WI38 (cell line): ENCODE data around the gene MAP3K5.

Experiments used
- H3K4me3 ChIP-seq: 2 replicates; pipeline ENCODE4 v1.5.1; 2011; ENCODE audit warnings: low read depth, mild to moderate bottlenecking, control low read depth, low read length
- TF ChIP-seq, protein P1 (sequence below): IDR thresholded peaks from 2 replicates; pipeline ENCODE4 v1.5.1; 2012; ENCODE audit warnings: low read depth, mild to moderate bottlenecking, control low read depth, low read length

MAP3K5 gene

DNA sequence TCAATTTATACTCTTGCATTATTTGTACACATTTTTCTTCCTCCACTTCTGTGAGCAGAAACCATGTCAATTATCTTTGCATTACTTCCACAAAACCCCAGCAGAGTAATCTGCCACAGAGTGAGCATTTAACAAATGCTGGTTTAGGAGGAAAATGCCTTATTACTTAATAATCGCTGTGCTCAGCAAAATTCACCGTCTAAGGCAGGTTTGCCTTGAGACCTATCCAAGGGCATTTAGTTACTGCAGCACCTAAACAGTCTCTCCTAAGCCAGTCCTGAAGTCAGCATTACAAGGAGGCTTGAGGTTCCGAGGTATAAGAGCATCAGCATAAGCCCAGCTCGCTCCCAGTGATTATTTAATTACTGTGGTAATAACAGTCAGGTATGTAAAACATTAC lies 270.4 kb downstream of the MAP3K5 start:
- H3K4me3 ChIP-seq: no peak overlapping the region
- TF ChIP-seq, protein P1, sequence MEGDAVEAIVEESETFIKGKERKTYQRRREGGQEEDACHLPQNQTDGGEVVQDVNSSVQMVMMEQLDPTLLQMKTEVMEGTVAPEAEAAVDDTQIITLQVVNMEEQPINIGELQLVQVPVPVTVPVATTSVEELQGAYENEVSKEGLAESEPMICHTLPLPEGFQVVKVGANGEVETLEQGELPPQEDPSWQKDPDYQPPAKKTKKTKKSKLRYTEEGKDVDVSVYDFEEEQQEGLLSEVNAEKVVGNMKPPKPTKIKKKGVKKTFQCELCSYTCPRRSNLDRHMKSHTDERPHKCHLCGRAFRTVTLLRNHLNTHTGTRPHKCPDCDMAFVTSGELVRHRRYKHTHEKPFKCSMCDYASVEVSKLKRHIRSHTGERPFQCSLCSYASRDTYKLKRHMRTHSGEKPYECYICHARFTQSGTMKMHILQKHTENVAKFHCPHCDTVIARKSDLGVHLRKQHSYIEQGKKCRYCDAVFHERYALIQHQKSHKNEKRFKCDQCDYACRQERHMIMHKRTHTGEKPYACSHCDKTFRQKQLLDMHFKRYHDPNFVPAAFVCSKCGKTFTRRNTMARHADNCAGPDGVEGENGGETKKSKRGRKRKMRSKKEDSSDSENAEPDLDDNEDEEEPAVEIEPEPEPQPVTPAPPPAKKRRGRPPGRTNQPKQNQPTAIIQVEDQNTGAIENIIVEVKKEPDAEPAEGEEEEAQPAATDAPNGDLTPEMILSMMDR: no peak

DNA sequence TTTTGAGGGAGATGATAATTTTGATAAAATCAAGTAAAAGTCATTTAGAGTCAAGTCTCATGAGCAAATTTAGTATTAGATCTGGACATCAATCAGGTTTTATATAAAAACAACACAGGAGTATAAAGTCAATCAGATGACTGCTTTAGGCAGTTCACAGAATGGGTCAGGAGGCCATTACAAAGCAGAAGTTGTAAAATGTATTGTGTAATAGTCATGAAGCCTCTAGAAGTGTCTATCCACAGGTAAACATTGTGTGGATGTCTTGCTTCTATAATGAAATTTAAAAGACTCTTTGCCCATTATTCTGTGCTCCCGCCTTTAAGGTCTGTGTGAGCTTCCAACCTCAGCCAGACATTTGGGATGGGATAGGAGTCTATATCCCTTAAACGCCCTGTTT lies 270.9 kb downstream of the MAP3K5 start:
- TF ChIP-seq, protein P1: no peak
- no peak overlapping the region for H3K4me3 ChIP-seq

DNA sequence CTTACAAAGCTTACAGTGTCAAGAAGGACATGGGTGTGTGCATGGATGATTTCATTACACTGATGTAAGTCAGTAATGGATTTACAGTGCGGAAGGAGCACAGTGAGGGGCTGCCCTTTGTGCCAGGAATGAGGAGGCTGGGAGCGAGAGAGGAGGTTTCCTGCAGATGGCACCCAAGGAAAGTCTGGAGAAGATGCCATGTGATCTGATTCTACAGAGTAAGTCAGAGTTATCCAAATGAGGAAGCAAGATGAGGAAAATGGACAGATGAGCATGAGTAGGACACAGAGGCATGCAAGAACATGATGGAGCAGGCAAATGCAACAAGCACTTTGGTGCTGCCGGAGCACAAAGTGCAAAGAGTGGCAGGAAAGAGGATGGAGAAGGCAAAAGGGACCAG lies 271.8 kb downstream of the MAP3K5 start:
- H3K4me3 ChIP-seq: no peak overlapping the region
- TF ChIP-seq, protein P1: no peak

DNA sequence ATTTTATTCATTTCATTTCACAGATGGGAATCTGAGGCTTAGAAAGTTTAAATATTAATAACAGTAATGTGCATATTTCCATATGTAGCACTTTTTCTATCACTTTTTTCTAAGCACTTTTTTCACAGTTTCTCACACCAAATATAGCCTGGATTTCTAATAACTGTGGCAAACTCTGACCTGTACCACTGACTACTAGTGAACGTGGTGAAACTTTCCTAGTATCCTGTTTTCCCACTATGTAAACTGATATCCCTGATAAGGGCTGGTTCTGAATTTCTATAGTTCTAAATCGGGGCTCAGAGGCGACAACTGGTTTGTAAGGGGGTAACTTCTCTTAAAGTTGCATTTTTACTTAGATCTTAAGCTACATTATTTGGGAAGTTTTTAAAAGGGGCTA lies 274.7 kb downstream of the MAP3K5 start:
- TF ChIP-seq, protein P1: no peak
- no peak overlapping the region for H3K4me3 ChIP-seq

DNA sequence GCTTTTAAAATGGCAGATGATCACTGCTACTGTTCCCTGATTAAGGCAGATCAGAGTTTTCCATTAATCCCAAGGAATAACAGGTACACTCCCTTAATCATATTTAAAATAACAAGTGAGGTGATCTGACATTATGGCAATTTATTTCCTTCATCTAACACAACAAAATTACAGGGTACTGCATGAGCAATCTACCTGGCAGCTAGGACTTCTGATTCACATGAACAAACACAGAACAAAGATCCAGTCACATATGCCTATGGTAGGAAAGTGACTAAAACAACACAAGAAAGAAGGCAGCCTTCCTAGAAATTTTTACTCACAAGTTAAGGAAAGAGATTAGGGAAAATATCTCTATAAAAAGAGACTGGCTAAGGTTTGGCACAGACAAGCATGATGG lies 275.3 kb downstream of the MAP3K5 start:
- H3K4me3 ChIP-seq: no peak overlapping the region
- TF ChIP-seq, protein P1: no peak

DNA sequence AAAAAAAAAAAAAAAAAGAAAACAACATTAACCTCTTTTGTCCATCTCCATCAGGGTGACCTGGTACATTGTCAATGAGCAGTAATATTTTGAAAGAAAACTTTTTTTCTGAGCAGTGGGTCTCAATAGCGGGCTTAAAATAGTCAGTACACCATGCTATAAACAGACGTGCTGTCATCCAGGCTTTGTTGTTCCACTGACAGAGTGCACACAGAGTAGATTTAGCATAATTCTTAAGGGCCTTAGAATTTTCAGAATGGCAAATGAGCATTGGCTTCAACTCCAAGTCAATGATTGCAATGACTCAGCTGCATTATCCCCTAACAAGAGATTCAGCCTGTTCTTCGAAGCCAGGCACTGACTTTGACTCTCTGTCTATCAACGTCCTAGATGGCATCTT lies 277.7 kb downstream of the MAP3K5 start:
- no peak overlapping the region for H3K4me3 ChIP-seq
- TF ChIP-seq, protein P1: no peak

DNA sequence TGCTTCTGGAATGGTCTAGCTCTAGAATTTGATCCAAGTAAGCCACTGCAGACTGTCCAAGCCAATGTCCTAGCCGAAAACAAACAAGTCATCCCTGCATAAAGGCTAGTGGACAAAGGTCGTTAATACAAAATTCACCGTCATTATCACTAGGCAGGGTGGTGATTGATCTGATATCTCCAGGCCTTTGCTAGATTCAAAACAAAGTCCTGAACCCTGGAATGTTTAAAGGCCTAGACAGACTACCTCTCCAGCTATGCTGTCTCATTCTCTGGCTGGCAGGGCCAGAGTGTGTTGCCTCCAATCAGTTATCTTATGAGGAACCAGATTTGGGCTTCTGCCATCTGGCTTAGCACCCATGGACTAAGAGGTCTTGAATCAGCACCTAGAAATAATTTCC lies 280.4 kb downstream of the MAP3K5 start:
- TF ChIP-seq, protein P1: no peak
- H3K4me3 ChIP-seq: no peak overlapping the region

DNA sequence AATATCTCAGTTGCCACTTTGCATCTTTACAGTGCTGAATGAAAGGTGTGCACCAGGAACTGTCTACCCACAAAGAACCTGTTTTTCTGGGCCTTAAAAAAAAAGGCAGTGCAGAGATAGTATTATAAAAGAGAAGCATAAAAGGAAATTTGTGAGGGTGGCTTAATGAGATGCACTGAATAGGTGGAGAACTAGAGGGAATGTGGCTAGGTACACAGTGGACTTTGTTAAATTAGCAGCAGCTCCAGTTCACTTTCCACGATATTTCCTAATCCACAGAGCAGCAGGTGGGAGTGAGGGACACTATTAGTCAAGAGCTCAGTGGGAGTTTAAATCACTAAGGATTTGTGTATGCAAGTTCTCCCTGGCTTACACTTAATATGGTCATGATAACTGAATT lies 280.9 kb downstream of the MAP3K5 start:
- TF ChIP-seq, protein P1: no peak
- no peak overlapping the region for H3K4me3 ChIP-seq
